ENCODE data around the gene OR4K2. TPM values are rescaled to one million over a fixed set of nuclear protein-coding genes. Genes with fewer than 3 reads are reported as not detected.

Gene OR4K2
- total RNA-seq, 4 donors from 2014 or later = not detected

- no peaks in the 10 kb centered on the region for H3K9me3 ChIP-seq
- no peaks in the 10 kb centered on the region for H3K36me3 ChIP-seq
- no peak overlapping the region for H3K27ac ChIP-seq
- no peak overlapping the region for H3K4me3 ChIP-seq
- no peak for TF ChIP-seq CTCF (IDR thresholded peaks at IDR 0.05)
- no peak for TF ChIP-seq POLR2A (IDR thresholded peaks at IDR 0.05)
- no peaks in the 10 kb centered on the region for H3K4me1 ChIP-seq
- no peak for DNase-seq
- H3K27me3 ChIP-seq = no peaks in the 10 kb centered on the region
Measured at GRCh38 chr14:19873178-19873577, 1.8 kb upstream of the OR4K2 start.

- no peak for DNase-seq
- no peak for TF ChIP-seq POLR2A (IDR thresholded peaks at IDR 0.05)
- TF ChIP-seq CTCF (IDR thresholded peaks at IDR 0.05) = peak in 4 of 6 experiments; percentile 34 to 51 (median 41)
- H3K4me1 ChIP-seq = no peaks in the 10 kb centered on the region
- H3K27me3 ChIP-seq = no peaks in the 10 kb centered on the region
- H3K36me3 ChIP-seq = no peaks in the 10 kb centered on the region
- no peak overlapping the region for H3K4me3 ChIP-seq
- H3K27ac ChIP-seq = no peak overlapping the region
- no peaks in the 10 kb centered on the region for H3K9me3 ChIP-seq
Measured at GRCh38 chr14:19878029-19878642, 3.2 kb downstream of the OR4K2 start.

GRCh38 chr14:19895282-19895681, 20.3 kb downstream of the OR4K2 start:
- Histone ChIP-seq H3K4me3 (no peak overlapping the region), H3K4me1 (no peaks in the 10 kb centered on the region), H3K27ac (no peak overlapping the region), H3K27me3 (no peaks in the 10 kb centered on the region), H3K9me3 (peaks cover 0 to 55% (median 7%) of the 10 kb centered on the region in 4 donors), H3K36me3 (no peaks in the 10 kb centered on the region)
- no peak for TF ChIP-seq CTCF (IDR thresholded peaks at IDR 0.05)
- TF ChIP-seq POLR2A (IDR thresholded peaks at IDR 0.05) = no peak
- DNase-seq = no peak

- no peaks in the 10 kb centered on the region for H3K36me3 ChIP-seq
- H3K9me3 ChIP-seq = peaks cover 0 to 13% (median 1%) of the 10 kb centered on the region in 4 donors
- DNase-seq = no peak
- H3K27ac ChIP-seq = no peak overlapping the region
- no peak overlapping the region for H3K4me3 ChIP-seq
- H3K4me1 ChIP-seq = no peaks in the 10 kb centered on the region
- H3K27me3 ChIP-seq = no peaks in the 10 kb centered on the region
- no peak for TF ChIP-seq POLR2A (IDR thresholded peaks at IDR 0.05)
- TF ChIP-seq CTCF (IDR thresholded peaks at IDR 0.05) = no peak
Measured at GRCh38 chr14:19900999-19901398, 26.1 kb downstream of the OR4K2 start.

- Histone ChIP-seq H3K27ac (no peak overlapping the region), H3K9me3 (peaks cover 0 to 4% (median 0%) of the 10 kb centered on the region in 4 donors), H3K27me3 (no peaks in the 10 kb centered on the region), H3K4me3 (no peak overlapping the region), H3K4me1 (no peaks in the 10 kb centered on the region), H3K36me3 (no peaks in the 10 kb centered on the region)
- no peak for TF ChIP-seq POLR2A (IDR thresholded peaks at IDR 0.05)
- TF ChIP-seq CTCF (IDR thresholded peaks at IDR 0.05) = no peak
- DNase-seq = no peak
Measured at GRCh38 chr14:19902409-19902808, 27.5 kb downstream of the OR4K2 start.

- no peaks in the 10 kb centered on the region for H3K9me3 ChIP-seq
- no peaks in the 10 kb centered on the region for H3K27me3 ChIP-seq
- no peaks in the 10 kb centered on the region for H3K4me1 ChIP-seq
- DNase-seq = no peak
- no peak overlapping the region for H3K27ac ChIP-seq
- no peaks in the 10 kb centered on the region for H3K36me3 ChIP-seq
- no peak overlapping the region for H3K4me3 ChIP-seq
- no peak for TF ChIP-seq CTCF (IDR thresholded peaks at IDR 0.05)
- no peak for TF ChIP-seq POLR2A (IDR thresholded peaks at IDR 0.05)
Measured at GRCh38 chr14:19906665-19907064, 31.7 kb downstream of the OR4K2 start.

All from Peyer's patch (tissue), 4 donors.